ENCODE data around the gene FAM217B. TPM values are rescaled to one million over a fixed set of nuclear protein-coding genes. Genes with fewer than 3 reads are reported as not detected.

The FAM217B gene
- total and polyA plus RNA-seq, 2 of the 8 experiments (the other 6 are each of a cell fraction or from before 2014, with no cell fraction given) = 5.4 to 28.5 TPM

- Histone ChIP-seq H3K23me2 (ENCODE audit: low read depth, low read length) (no peaks in the 10 kb centered on the region), H3K4ac (replicated peaks; ENCODE audit: insufficient read length, low read depth, low read length) (no peak overlapping the region), H3K36me3 (ENCODE audit: control insufficient read depth in 2 of 4, insufficient read depth in 4 of 4, low read length in 3 of 4) (no peaks in the 10 kb centered on the region), H3K18ac (ENCODE audit: extremely low read depth, low read length) (no peak overlapping the region), H3K79me2 (ENCODE audit: control insufficient read depth in 1 of 2, insufficient read depth in 2 of 2, low read length in 2 of 2) (no peaks in the 10 kb centered on the region), H2AFZ (ENCODE audit: low read length) (no peak overlapping the region), H3K23ac (ENCODE audit: insufficient read length) (no peak overlapping the region), H4K20me1 (replicated peaks in 1 of 2; ENCODE audit: control insufficient read depth in 1 of 2, insufficient read depth in 2 of 2, low read length in 2 of 2) (no peaks in the 10 kb centered on the region), H4K5ac (ENCODE audit: insufficient read length, low read depth, low read length) (no peak overlapping the region), H3K27me3 (replicated peaks in 1 of 4; ENCODE audit: control insufficient read depth in 3 of 4, extremely low read depth in 1 of 4, insufficient read depth in 3 of 4, low read length in 3 of 4) (no peaks in the 10 kb centered on the region; a peak in 2 of 7 replicates), H3K4me1 (replicated peaks in 1 of 4; ENCODE audit: control insufficient read depth in 3 of 4, insufficient read depth in 4 of 4, low read length in 3 of 4) (0 out of 7 replicates have a peak, but pooled peaks cover 0 to 2% (median 0%) of the 10 kb centered on the region in 4 experiments), H2BK120ac (replicated peaks; ENCODE audit: low read depth, low read length) (no peak overlapping the region), H3K56ac (replicated peaks; ENCODE audit: insufficient read length, low read depth, low read length) (no peak overlapping the region), H4K91ac (replicated peaks; ENCODE audit: insufficient read length, low read length) (no peak overlapping the region), H3K27ac (ENCODE audit: low read depth, low read length) (no peak overlapping the region), H3K9me3 (ENCODE audit: insufficient read depth in 2 of 2, low read depth in 1 of 2, low read length in 1 of 2) (no peaks in the 10 kb centered on the region), H2BK5ac (ENCODE audit: low read depth, low read length) (no peak overlapping the region), H2AK5ac (ENCODE audit: low read depth, low read length) (no peak overlapping the region), H3K79me1 (ENCODE audit: low read depth, low read length) (no peaks in the 10 kb centered on the region), H3K4me3 (ENCODE audit: extremely low read depth in 1 of 4, insufficient read depth in 2 of 4, low read depth in 3 of 4, low read length in 4 of 4) (no peak overlapping the region), H3K4me2 (ENCODE audit: insufficient read depth in 1 of 2, low read depth in 2 of 2, low read length in 2 of 2) (no peak overlapping the region), H2BK12ac (ENCODE audit: low read depth, low read length) (no peak overlapping the region), H3K9ac (replicated peaks in 1 of 4; ENCODE audit: extremely low read depth in 1 of 4, low read depth in 3 of 4, low read length in 3 of 4) (no peak overlapping the region), H4K8ac (ENCODE audit: extremely low read depth, insufficient read depth, low read length) (no peak overlapping the region), H3K14ac (ENCODE audit: insufficient read length) (no peak overlapping the region), H2BK15ac (ENCODE audit: low read length) (no peak overlapping the region), H2BK20ac (ENCODE audit: low read length) (no peak overlapping the region)
- TF ChIP-seq TEAD4 (IDR thresholded peaks at IDR 0.05; ENCODE audit: low read depth, low read length) (no peak), POU5F1 (IDR thresholded peaks at IDR 0.05; ENCODE audit: low read depth, low read length) (no peak), EGR1 (IDR thresholded peaks at IDR 0.05; ENCODE audit: borderline replicate concordance, low read depth, low read length) (no peak), TAF7 (optimal IDR thresholded peaks at IDR 0.05; ENCODE audit: borderline replicate concordance, low read depth, low read length) (no peak), SAP30 (IDR thresholded peaks at IDR 0.05; ENCODE audit: insufficient read depth, insufficient replicate concordance, low read length) (no peak), CTBP2 (IDR thresholded peaks at IDR 0.05; ENCODE audit: borderline replicate concordance, insufficient read depth, insufficient read length, low read length) (no peak), HDAC2 (IDR thresholded peaks at IDR 0.05; ENCODE audit: borderline replicate concordance in 1 of 2, low read depth in 2 of 2, low read length in 2 of 2) (no peak), RFX5 (IDR thresholded peaks at IDR 0.05; ENCODE audit: borderline replicate concordance, low read depth, low read length) (no peak), CEBPB (IDR thresholded peaks at IDR 0.05; ENCODE audit: low read depth, low read length) (no peak), JUN (IDR thresholded peaks at IDR 0.05; ENCODE audit: low read depth, low read length) (no peak), SRF (IDR thresholded peaks at IDR 0.05; ENCODE audit: low read depth, low read length) (no peak)
- 88% methylated on average over 6 of the region's 6 CpGs; no CpG with 5 or more reads in 1 of the 2 experiments for WGBS, 2 experiments (ENCODE audit: extremely low coverage in 1 of 2, insufficient coverage in 1 of 2, insufficient read length in 1 of 2, insufficient replicate concordance in 2 of 2, low coverage in 1 of 2, low lambda C conversion rate in 2 of 2, missing lambda C conversion rate in 1 of 2)
- ChIA-PET CTCF (ENCODE audit: partially characterized antibody) (interaction anchor here (1.4 kb wide), 1 partner anchor 48 kb away, joined by 5 read pairs; no protein-coding TSS in a partner anchor), POLR2A (ENCODE audit: partially characterized antibody) (no interaction called here)
- DNase-seq (ENCODE audit: low read depth in 1 of 2, low spot score in 2 of 2) (no peak), FAIRE-seq (no peak)
Measured at GRCh38 chr20:59962155-59962554, 22.0 kb downstream of the FAM217B start.

Measured in H1 (cell line).